ENCODE results near the gene SLC51A. TPM values are rescaled to one million over a fixed set of nuclear protein-coding genes. Genes with fewer than 3 reads are reported as not detected.

The SLC51A gene
- total and polyA plus RNA-seq, 2 donors (not counting 3 experiments of a cell fraction or from before 2014, with no cell fraction given) = not detected

DNA sequence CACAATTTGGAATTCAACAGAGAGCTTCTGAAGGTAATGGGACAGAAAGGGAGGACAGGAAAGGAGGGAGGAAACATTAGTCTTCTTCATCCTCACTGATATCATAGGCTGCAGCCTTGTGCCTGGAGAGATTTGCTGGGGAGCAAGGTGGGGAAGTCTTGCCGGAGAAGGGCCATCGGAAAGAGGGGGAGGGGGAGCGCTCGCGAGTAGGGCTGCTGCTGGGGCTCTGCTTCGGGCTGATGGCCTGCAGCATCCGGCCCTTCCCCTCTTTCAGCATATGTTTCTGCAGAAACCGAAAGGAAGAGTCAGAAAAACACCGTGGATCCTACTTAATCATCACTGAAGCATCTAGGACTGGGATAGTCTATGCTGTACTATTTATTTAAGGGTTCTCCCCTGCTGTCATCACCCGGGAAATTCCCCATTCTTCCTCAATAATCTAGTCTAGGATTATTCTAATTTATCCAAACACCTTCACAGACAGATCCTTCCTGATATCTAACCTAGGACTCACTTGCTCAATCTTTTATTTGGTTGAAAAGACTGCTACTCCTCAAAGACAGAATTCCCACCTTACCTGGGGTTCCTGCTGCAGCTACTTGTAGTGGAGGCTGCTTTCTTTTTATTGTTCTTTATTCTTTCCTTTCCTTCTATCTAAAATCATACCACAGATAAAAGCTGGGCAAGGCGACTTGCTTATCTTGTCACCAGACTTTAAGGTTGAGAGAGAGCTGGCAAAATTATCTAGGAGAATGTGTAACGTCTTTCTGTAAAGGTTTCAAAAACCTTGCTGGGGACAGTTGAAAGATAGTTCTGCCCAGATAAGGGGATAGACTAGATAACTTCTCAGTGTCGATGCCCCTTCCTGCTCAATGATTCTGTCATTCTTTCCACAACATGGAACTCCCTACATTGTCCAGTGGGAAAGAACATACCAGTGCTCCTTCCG is 22.6 kb downstream of the SLC51A start:
- peaks cover 16 to 26% of the 10 kb centered on the region in 2 experiments for H3K36me3 ChIP-seq (ENCODE audit: control insufficient read depth in 2 of 2, extremely low read depth in 1 of 2, insufficient read depth in 2 of 2, low read length in 2 of 2)
- H3K27me3 ChIP-seq (ENCODE audit: control insufficient read depth in 2 of 2, insufficient read depth in 2 of 2, low read length in 2 of 2) = no peaks in the 10 kb centered on the region
- no peaks in the 10 kb centered on the region for H3K9me1 ChIP-seq (replicated peaks; ENCODE audit: control insufficient read depth, extremely low read depth, insufficient read depth, low read length)
- no peak overlapping the region for H3K27ac ChIP-seq (ENCODE audit: insufficient read depth, low read depth, low read length)
- intact Hi-C loops (cut with micrococcal nuclease) = no loop called here
- TF ChIP-seq MYC (IDR thresholded peaks at IDR 0.05; ENCODE audit: low read depth, low read length) = no peak
- TF ChIP-seq EZH2 (IDR thresholded peaks at IDR 0.05; ENCODE audit: borderline replicate concordance, low read depth, low read length, severe bottlenecking) = no peak
- TF ChIP-seq JUN (IDR thresholded peaks at IDR 0.05; ENCODE audit: borderline replicate concordance, insufficient read depth, insufficient read length, low read depth) = no peak
- dilution Hi-C loops (cut with MboI; ENCODE audit: extremely low pct_ligation_motif_present, low sequenced_read_pairs) = no loop called here
- no peak overlapping the region for H3K4me3 ChIP-seq (replicated peaks in 1 of 3; ENCODE audit: insufficient read depth in 1 of 3, low read depth in 1 of 3, low read length in 3 of 3)
- H2AFZ ChIP-seq (ENCODE audit: low read depth, low read length) = no peak overlapping the region
- FAIRE-seq (no peak), DNase-seq (ENCODE audit: low read depth, low spot score) (no peak)
- H3K79me2 ChIP-seq (ENCODE audit: control insufficient read depth, insufficient read depth, low read length) = no peaks in the 10 kb centered on the region
- H3K9ac ChIP-seq (replicated peaks; ENCODE audit: extremely low read depth, insufficient read depth, low read length) = no peak overlapping the region
- H3K4me1 ChIP-seq (ENCODE audit: control insufficient read depth, extremely low read depth, insufficient read depth, low read length) = no peaks in the 10 kb centered on the region
- H3K4me2 ChIP-seq (ENCODE audit: insufficient read depth, low read length) = no peak overlapping the region
- H4K20me1 ChIP-seq (replicated peaks; ENCODE audit: control insufficient read depth, extremely low read depth, insufficient read depth, low read length) = no peaks in the 10 kb centered on the region
- no peaks in the 10 kb centered on the region for H3K9me3 ChIP-seq (replicated peaks; ENCODE audit: control insufficient read depth, insufficient read depth, low read length)
- POLR2A ChIA-PET = no interaction called here
- CTCF ChIA-PET = interaction anchor here (2.1 kb wide), 1 partner anchor 14 kb away, joined by 9 read pairs; no protein-coding TSS in a partner anchor
- BruUV-seq (replicated peaks) = no TSS peak

DNA sequence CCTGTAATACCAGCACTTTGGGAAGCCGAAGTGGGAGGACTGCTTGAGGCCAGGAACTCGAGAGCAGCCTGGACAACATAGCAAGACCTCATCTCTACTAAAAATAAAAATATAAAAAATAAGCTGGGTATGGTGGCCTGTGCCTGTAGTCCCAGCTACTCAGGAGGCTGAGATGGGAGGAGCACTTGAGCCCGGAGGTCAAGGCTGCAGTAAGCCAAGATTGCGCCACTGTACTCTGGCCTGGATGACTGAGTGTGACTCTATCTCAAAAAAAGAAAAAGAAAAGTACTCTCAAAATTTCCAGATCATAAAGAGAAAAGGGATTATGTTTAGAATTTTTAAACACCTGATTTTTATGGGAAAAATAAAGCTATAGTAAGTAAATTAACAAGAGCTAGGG is 24.1 kb downstream of the SLC51A start:
- no peaks in the 10 kb centered on the region for H3K9me3 ChIP-seq (replicated peaks; ENCODE audit: control insufficient read depth, insufficient read depth, low read length)
- TF ChIP-seq, protein P1, sequence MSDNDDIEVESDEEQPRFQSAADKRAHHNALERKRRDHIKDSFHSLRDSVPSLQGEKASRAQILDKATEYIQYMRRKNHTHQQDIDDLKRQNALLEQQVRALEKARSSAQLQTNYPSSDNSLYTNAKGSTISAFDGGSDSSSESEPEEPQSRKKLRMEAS (IDR thresholded peaks at IDR 0.05; ENCODE audit: insufficient read depth, insufficient read length) = no peak
- no peak for TF ChIP-seq EZH2 (IDR thresholded peaks at IDR 0.05; ENCODE audit: borderline replicate concordance, low read depth, low read length, severe bottlenecking)
- TF ChIP-seq POLR2AphosphoS5 (IDR thresholded peaks at IDR 0.05; ENCODE audit: insufficient read depth, low read depth, low read length) = no peak
- TF ChIP-seq, protein P2, sequence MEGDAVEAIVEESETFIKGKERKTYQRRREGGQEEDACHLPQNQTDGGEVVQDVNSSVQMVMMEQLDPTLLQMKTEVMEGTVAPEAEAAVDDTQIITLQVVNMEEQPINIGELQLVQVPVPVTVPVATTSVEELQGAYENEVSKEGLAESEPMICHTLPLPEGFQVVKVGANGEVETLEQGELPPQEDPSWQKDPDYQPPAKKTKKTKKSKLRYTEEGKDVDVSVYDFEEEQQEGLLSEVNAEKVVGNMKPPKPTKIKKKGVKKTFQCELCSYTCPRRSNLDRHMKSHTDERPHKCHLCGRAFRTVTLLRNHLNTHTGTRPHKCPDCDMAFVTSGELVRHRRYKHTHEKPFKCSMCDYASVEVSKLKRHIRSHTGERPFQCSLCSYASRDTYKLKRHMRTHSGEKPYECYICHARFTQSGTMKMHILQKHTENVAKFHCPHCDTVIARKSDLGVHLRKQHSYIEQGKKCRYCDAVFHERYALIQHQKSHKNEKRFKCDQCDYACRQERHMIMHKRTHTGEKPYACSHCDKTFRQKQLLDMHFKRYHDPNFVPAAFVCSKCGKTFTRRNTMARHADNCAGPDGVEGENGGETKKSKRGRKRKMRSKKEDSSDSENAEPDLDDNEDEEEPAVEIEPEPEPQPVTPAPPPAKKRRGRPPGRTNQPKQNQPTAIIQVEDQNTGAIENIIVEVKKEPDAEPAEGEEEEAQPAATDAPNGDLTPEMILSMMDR (IDR thresholded peaks at IDR 0.05; ENCODE audit: extremely low read depth in 1 of 2, insufficient read depth in 1 of 2, low read depth in 1 of 2, low read length in 2 of 2) = no peak
- TF ChIP-seq MYC (IDR thresholded peaks at IDR 0.05; ENCODE audit: low read depth, low read length) = no peak
- peaks cover 14 to 24% of the 10 kb centered on the region in 2 experiments for H3K36me3 ChIP-seq (ENCODE audit: control insufficient read depth in 2 of 2, extremely low read depth in 1 of 2, insufficient read depth in 2 of 2, low read length in 2 of 2)
- no peak overlapping the region for H3K4me3 ChIP-seq (replicated peaks in 1 of 3; ENCODE audit: insufficient read depth in 1 of 3, low read depth in 1 of 3, low read length in 3 of 3)
- POLR2A ChIA-PET = no interaction called here
- H3K9me1 ChIP-seq (replicated peaks; ENCODE audit: control insufficient read depth, extremely low read depth, insufficient read depth, low read length) = no peaks in the 10 kb centered on the region
- no peak overlapping the region for H3K9ac ChIP-seq (replicated peaks; ENCODE audit: extremely low read depth, insufficient read depth, low read length)
- H3K79me2 ChIP-seq (ENCODE audit: control insufficient read depth, insufficient read depth, low read length) = no peaks in the 10 kb centered on the region
- DNase-seq (ENCODE audit: low read depth, low spot score) = no peak
- dilution Hi-C loops (cut with MboI; ENCODE audit: extremely low pct_ligation_motif_present, low sequenced_read_pairs) (no loop called here), intact Hi-C loops (cut with micrococcal nuclease) (no loop called here)
- H3K27me3 ChIP-seq (ENCODE audit: control insufficient read depth in 2 of 2, insufficient read depth in 2 of 2, low read length in 2 of 2) = no peaks in the 10 kb centered on the region
- CTCF ChIA-PET = interaction anchor here (0.8 to 2.1 kb wide), 3 partner anchors 13 to 282 kb away, joined by 3 to 9 read pairs (median 3); no protein-coding TSS in a partner anchor
- no peaks in the 10 kb centered on the region for H4K20me1 ChIP-seq (replicated peaks; ENCODE audit: control insufficient read depth, extremely low read depth, insufficient read depth, low read length)
- no peak overlapping the region for H3K4me2 ChIP-seq (ENCODE audit: insufficient read depth, low read length)
- no peak overlapping the region for H2AFZ ChIP-seq (ENCODE audit: low read depth, low read length)
- no peak for FAIRE-seq
- H3K27ac ChIP-seq (ENCODE audit: insufficient read depth, low read depth, low read length) = no peak overlapping the region
- no TSS peak for BruUV-seq (replicated peaks)
- H3K4me1 ChIP-seq (ENCODE audit: control insufficient read depth, extremely low read depth, insufficient read depth, low read length) = no peaks in the 10 kb centered on the region

Data from endothelial cell of umbilical vein (primary cell).